ENCODE results near the gene ASIC5. TPM values are rescaled to one million over a fixed set of nuclear protein-coding genes. Genes with fewer than 3 reads are reported as not detected.
"Not testable (repeated sequence)": the region's sequence is repeated elsewhere in the genome, so short reads cannot be mapped to it uniquely, and the experiment has no call there.

ASIC5 gene
- polyA plus RNA-seq, 3 donors = not detected

- TF ChIP-seq CTCF (IDR thresholded peaks at IDR 0.05) = no peak
- Mint-ChIP-seq H3K36me3 (no peaks in the 10 kb centered on the region), H3K4me3 (no peak overlapping the region), H3K9me3 (peaks cover 6 to 16% (median 9%) of the 10 kb centered on the region in 7 donors), H3K4me1 (no peaks in the 10 kb centered on the region), H3K27ac (no peak overlapping the region), H3K27me3 (ENCODE audit: low read depth in 3 of 3) (no peaks in the 10 kb centered on the region)
- Histone ChIP-seq H3K27me3 (ENCODE audit: control insufficient read depth in 2 of 2, insufficient read depth in 2 of 2, low read length in 2 of 2) (no peaks in the 10 kb centered on the region), H2AFZ (ENCODE audit: insufficient read depth, low read depth, low read length, poor library complexity, severe bottlenecking) (no peak overlapping the region), H3K4me1 (ENCODE audit: control insufficient read depth in 1 of 2, insufficient read depth in 2 of 2, low read length in 2 of 2) (no peaks in the 10 kb centered on the region), H3K36me3 (replicated peaks in 1 of 2; ENCODE audit: control insufficient read depth in 1 of 2, insufficient read depth in 2 of 2, low read length in 2 of 2) (no peaks in the 10 kb centered on the region), H3K9ac (ENCODE audit: insufficient read depth, low read length, poor library complexity, severe bottlenecking) (no peak overlapping the region), H3K79me2 (ENCODE audit: insufficient read depth, low read length) (no peaks in the 10 kb centered on the region), H3K27ac (ENCODE audit: low read depth in 1 of 2, low read length in 2 of 2) (no peak overlapping the region), H3K4me2 (replicated peaks; ENCODE audit: extremely low read depth, low read length, poor library complexity, severe bottlenecking) (no peak overlapping the region), H3K9me3 (replicated peaks in 1 of 2; ENCODE audit: control insufficient read depth in 1 of 2, insufficient read depth in 1 of 2, low read length in 2 of 2) (peaks cover 0 to 6% of the 10 kb centered on the region in 2 donors), H4K20me1 (ENCODE audit: insufficient read depth, low read length) (no peaks in the 10 kb centered on the region), H3K4me3 (replicated peaks in 1 of 3; ENCODE audit: low read depth in 2 of 3, low read length in 3 of 3) (no peak overlapping the region)
- 60% methylated on average over 1 of the region's 1 CpG for WGBS (ENCODE audit: insufficient coverage)
- intact Hi-C loops (cut with micrococcal nuclease) = no loop called here
- no peak for DNase-seq
Observed at GRCh38 chr4:155900381-155900780, 34.3 kb upstream of the ASIC5 start.

- H3K27ac Mint-ChIP-seq = no peak overlapping the region
- no peaks in the 10 kb centered on the region for H3K27me3 Mint-ChIP-seq (ENCODE audit: low read depth in 3 of 3)
- Histone ChIP-seq H3K9me3 (replicated peaks in 1 of 2; ENCODE audit: control insufficient read depth in 1 of 2, insufficient read depth in 1 of 2, low read length in 2 of 2) (peaks cover 0 to 6% of the 10 kb centered on the region in 2 donors), H3K4me2 (replicated peaks; ENCODE audit: extremely low read depth, low read length, poor library complexity, severe bottlenecking) (no peak overlapping the region), H3K4me1 (ENCODE audit: control insufficient read depth in 1 of 2, insufficient read depth in 2 of 2, low read length in 2 of 2) (no peaks in the 10 kb centered on the region), H3K27ac (ENCODE audit: low read depth in 1 of 2, low read length in 2 of 2) (no peak overlapping the region), H3K4me3 (replicated peaks in 1 of 3; ENCODE audit: low read depth in 2 of 3, low read length in 3 of 3) (no peak overlapping the region), H3K79me2 (ENCODE audit: insufficient read depth, low read length) (no peaks in the 10 kb centered on the region), H3K36me3 (replicated peaks in 1 of 2; ENCODE audit: control insufficient read depth in 1 of 2, insufficient read depth in 2 of 2, low read length in 2 of 2) (no peaks in the 10 kb centered on the region), H3K9ac (ENCODE audit: insufficient read depth, low read length, poor library complexity, severe bottlenecking) (no peak overlapping the region), H3K27me3 (ENCODE audit: control insufficient read depth in 2 of 2, insufficient read depth in 2 of 2, low read length in 2 of 2) (no peaks in the 10 kb centered on the region), H2AFZ (ENCODE audit: insufficient read depth, low read depth, low read length, poor library complexity, severe bottlenecking) (no peak overlapping the region), H4K20me1 (ENCODE audit: insufficient read depth, low read length) (no peaks in the 10 kb centered on the region)
- H3K9me3 Mint-ChIP-seq = peaks cover 6 to 17% (median 9%) of the 10 kb centered on the region in 7 donors
- WGBS (ENCODE audit: insufficient coverage) = no CpG with 5 or more reads among the region's 3 CpGs
- no peak for DNase-seq
- no peaks in the 10 kb centered on the region for H3K4me1 Mint-ChIP-seq
- H3K4me3 Mint-ChIP-seq = no peak overlapping the region
- TF ChIP-seq CTCF (IDR thresholded peaks at IDR 0.05) = no peak
- H3K36me3 Mint-ChIP-seq = no peaks in the 10 kb centered on the region
- intact Hi-C loops (cut with micrococcal nuclease) = no loop called here
Observed at GRCh38 chr4:155899891-155900290, 33.8 kb upstream of the ASIC5 start.

- H3K27me3 ChIP-seq (ENCODE audit: control insufficient read depth in 2 of 2, insufficient read depth in 2 of 2, low read length in 2 of 2); H3K4me1 ChIP-seq (ENCODE audit: control insufficient read depth in 1 of 2, insufficient read depth in 2 of 2, low read length in 2 of 2); H3K79me2 ChIP-seq (ENCODE audit: insufficient read depth, low read length); H3K36me3 Mint-ChIP-seq; H3K27me3 Mint-ChIP-seq (ENCODE audit: low read depth in 3 of 3); H3K27ac ChIP-seq (ENCODE audit: low read depth in 1 of 2, low read length in 2 of 2); H3K9me3 ChIP-seq (replicated peaks in 1 of 2; ENCODE audit: control insufficient read depth in 1 of 2, insufficient read depth in 1 of 2, low read length in 2 of 2); DNase-seq; H3K4me3 ChIP-seq (replicated peaks in 1 of 3; ENCODE audit: low read depth in 2 of 3, low read length in 3 of 3); H3K4me3 Mint-ChIP-seq; H4K20me1 ChIP-seq (ENCODE audit: insufficient read depth, low read length); H3K4me2 ChIP-seq (replicated peaks; ENCODE audit: extremely low read depth, low read length, poor library complexity, severe bottlenecking); H3K27ac Mint-ChIP-seq; H3K36me3 ChIP-seq (replicated peaks in 1 of 2; ENCODE audit: control insufficient read depth in 1 of 2, insufficient read depth in 2 of 2, low read length in 2 of 2); intact Hi-C loops (cut with micrococcal nuclease); H3K4me1 Mint-ChIP-seq; H3K9ac ChIP-seq (ENCODE audit: insufficient read depth, low read length, poor library complexity, severe bottlenecking); H2AFZ ChIP-seq (ENCODE audit: insufficient read depth, low read depth, low read length, poor library complexity, severe bottlenecking): not testable (repeated sequence)
- no CpG with 5 or more reads among the region's 2 CpGs for WGBS (ENCODE audit: insufficient coverage)
- H3K9me3 Mint-ChIP-seq = peaks cover 6 to 17% (median 9%) of the 10 kb centered on the region in 7 donors
Observed at GRCh38 chr4:155898371-155898770, 32.3 kb upstream of the ASIC5 start.
